ENCODE results near the gene FAM181B. TPM values are rescaled to one million over a fixed set of nuclear protein-coding genes. Genes with fewer than 3 reads are reported as not detected.

FAM181B gene
- total RNA-seq, 1 donor from 2014 or later, result not detected

DNA sequence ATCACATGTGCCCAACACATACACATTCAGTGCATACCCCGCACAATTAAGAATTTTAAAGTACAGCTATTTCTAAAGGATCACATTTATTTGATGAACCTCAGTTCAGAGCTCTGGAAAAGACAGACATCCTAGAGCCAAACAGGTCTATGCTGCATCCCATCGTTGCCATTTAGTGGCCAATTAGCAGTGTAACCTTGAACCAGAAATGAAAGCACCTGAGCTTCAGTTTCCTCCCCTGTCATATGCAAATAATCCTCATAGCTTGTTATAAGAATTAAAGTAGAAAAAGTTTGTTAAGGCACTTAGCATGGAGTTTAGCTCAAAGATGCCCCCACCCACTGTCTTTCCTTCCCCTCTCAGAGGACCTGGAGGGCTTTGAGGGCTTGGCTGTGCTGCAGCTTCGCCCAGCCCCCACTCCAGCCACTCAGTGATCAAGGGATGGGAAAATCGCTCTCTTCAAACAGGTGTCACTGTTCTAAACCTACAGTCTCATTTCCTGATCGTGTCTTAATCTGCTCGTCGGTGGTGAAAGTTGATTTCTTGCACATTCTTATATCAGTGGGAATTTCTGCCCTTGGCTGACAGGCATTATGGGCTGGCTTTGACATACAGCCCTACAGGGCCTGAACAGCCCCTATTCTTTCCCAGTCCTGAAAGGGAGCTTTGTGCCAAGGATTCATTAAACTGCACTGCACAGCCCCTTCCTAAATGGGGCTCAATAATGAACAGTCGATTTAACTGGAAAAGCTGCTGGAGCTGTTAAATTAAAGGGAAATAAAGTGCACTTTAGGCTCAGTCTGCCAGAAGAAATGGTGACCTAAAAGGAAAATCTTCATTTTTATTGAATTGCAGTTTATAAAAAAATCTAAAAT, 23.3 kb upstream of the FAM181B start:
- Histone ChIP-seq H3K9me3 (ENCODE audit: low read depth) (no peaks in the 10 kb centered on the region), H3F3A (ENCODE audit: low read depth) (no peaks in the 10 kb centered on the region), H3K9ac (no peak overlapping the region), H3K4me3 (no peak overlapping the region), H3K4me1 (peaks cover 4% of the 10 kb centered on the region), H3K27me3 (peaks cover 95% of the 10 kb centered on the region), H3K79me2 (ENCODE audit: low read depth) (no peaks in the 10 kb centered on the region), H3K4me2 (no peak overlapping the region), H3K27ac (no peak overlapping the region), H2AFZ (replicated peaks) (no peak overlapping the region), H4K20me1 (ENCODE audit: low read depth) (peaks cover 31% of the 10 kb centered on the region), H3K36me3 (no peaks in the 10 kb centered on the region)
- TF ChIP-seq EZH2 (IDR thresholded peaks at IDR 0.05) (no peak), EZH2phosphoT487 (IDR thresholded peaks at IDR 0.05) (no peak)
- TF ChIP-seq, protein P1, sequence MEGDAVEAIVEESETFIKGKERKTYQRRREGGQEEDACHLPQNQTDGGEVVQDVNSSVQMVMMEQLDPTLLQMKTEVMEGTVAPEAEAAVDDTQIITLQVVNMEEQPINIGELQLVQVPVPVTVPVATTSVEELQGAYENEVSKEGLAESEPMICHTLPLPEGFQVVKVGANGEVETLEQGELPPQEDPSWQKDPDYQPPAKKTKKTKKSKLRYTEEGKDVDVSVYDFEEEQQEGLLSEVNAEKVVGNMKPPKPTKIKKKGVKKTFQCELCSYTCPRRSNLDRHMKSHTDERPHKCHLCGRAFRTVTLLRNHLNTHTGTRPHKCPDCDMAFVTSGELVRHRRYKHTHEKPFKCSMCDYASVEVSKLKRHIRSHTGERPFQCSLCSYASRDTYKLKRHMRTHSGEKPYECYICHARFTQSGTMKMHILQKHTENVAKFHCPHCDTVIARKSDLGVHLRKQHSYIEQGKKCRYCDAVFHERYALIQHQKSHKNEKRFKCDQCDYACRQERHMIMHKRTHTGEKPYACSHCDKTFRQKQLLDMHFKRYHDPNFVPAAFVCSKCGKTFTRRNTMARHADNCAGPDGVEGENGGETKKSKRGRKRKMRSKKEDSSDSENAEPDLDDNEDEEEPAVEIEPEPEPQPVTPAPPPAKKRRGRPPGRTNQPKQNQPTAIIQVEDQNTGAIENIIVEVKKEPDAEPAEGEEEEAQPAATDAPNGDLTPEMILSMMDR (IDR thresholded peaks at IDR 0.05), result no peak
- peak overlapping the region; percentile 2 for H3K4me3 Mint-ChIP-seq
- peaks cover 37% of the 10 kb centered on the region for H3K4me1 Mint-ChIP-seq
- H3K27ac Mint-ChIP-seq, result no peak overlapping the region
- H3K9me3 Mint-ChIP-seq, result peaks cover 9% of the 10 kb centered on the region
- peaks cover 10% of the 10 kb centered on the region for H3K27me3 Mint-ChIP-seq (ENCODE audit: insufficient read depth, low read depth)
- DNase-seq (ENCODE audit: low spot score), result no peak
- H3K36me3 Mint-ChIP-seq, result no peaks in the 10 kb centered on the region

DNA sequence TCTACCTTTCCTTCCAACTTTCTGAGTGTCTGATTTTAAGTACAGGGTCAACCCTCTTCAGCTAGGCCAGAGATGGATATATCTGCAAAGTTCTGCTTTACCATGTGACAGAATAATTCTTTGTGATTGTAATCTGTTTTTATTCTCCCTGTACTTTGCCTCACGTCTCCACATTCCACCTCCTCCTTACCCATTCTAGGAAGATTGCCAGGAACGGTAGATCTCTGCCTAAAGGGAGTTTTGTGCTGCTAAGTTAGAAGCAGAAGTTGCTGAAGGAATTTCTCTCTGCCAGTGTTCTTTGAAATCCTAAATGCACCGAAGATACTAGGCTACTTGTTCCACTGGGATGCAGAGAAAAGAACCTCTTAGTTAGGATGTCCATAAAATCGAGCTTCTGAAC, 20.7 kb upstream of the FAM181B start:
- H3K4me3 ChIP-seq, result no peak overlapping the region
- H3K79me2 ChIP-seq (ENCODE audit: low read depth), result no peaks in the 10 kb centered on the region
- H3K36me3 ChIP-seq, result no peaks in the 10 kb centered on the region
- peaks cover 4% of the 10 kb centered on the region for H3F3A ChIP-seq (ENCODE audit: low read depth)
- H3K27ac ChIP-seq, result no peak overlapping the region
- Mint-ChIP-seq H3K4me3 (no peak overlapping the region), H3K4me1 (peaks cover 55% of the 10 kb centered on the region), H3K27ac (no peak overlapping the region), H3K36me3 (no peaks in the 10 kb centered on the region), H3K27me3 (ENCODE audit: insufficient read depth, low read depth) (peaks cover 10% of the 10 kb centered on the region), H3K9me3 (peaks cover 6% of the 10 kb centered on the region)
- H3K9me3 ChIP-seq (ENCODE audit: low read depth), result no peaks in the 10 kb centered on the region
- H3K9ac ChIP-seq, result no peak overlapping the region
- H4K20me1 ChIP-seq (ENCODE audit: low read depth), result peaks cover 50% of the 10 kb centered on the region
- TF ChIP-seq EZH2phosphoT487 (IDR thresholded peaks at IDR 0.05) (no peak), EZH2 (IDR thresholded peaks at IDR 0.05) (no peak)
- TF ChIP-seq, protein P1 (IDR thresholded peaks at IDR 0.05), result no peak
- H2AFZ ChIP-seq (replicated peaks), result no peak overlapping the region
- peaks cover 96% of the 10 kb centered on the region for H3K27me3 ChIP-seq
- no peak overlapping the region for H3K4me2 ChIP-seq
- H3K4me1 ChIP-seq, result peaks cover 18% of the 10 kb centered on the region
- no peak for DNase-seq (ENCODE audit: low spot score)

DNA sequence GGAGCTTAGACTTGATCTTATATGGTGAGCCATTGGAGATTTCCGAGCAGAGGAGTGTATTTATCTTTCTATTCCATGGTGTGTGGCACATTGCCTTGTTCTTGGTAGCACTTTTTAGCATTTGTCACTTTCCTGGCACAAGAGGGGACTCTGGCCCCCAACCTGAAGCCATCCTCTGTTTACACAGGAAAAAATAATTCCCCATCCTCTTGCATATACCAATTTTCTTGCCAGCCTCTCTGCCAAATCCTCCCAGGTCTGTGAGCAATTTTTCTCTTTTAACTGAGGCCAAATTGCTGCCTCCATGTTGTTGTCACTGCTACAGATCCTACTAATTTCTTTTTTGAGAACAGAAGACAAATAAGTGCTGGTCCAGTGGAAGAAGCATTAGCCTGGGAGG, 20.3 kb upstream of the FAM181B start:
- H3K4me3 ChIP-seq, result no peak overlapping the region
- no peak overlapping the region for H3K27ac ChIP-seq
- peaks cover 10% of the 10 kb centered on the region for H3K27me3 Mint-ChIP-seq (ENCODE audit: insufficient read depth, low read depth)
- no peak overlapping the region for H3K4me3 Mint-ChIP-seq
- H3K36me3 Mint-ChIP-seq, result no peaks in the 10 kb centered on the region
- peaks cover 6% of the 10 kb centered on the region for H3K9me3 Mint-ChIP-seq
- no peaks in the 10 kb centered on the region for H3K79me2 ChIP-seq (ENCODE audit: low read depth)
- DNase-seq (ENCODE audit: low spot score), result no peak
- H2AFZ ChIP-seq (replicated peaks), result no peak overlapping the region
- H3K4me1 Mint-ChIP-seq, result peaks cover 50% of the 10 kb centered on the region
- H3K9ac ChIP-seq, result no peak overlapping the region
- peaks cover 96% of the 10 kb centered on the region for H3K27me3 ChIP-seq
- H3K36me3 ChIP-seq, result no peaks in the 10 kb centered on the region
- peaks cover 4% of the 10 kb centered on the region for H3F3A ChIP-seq (ENCODE audit: low read depth)
- no peak overlapping the region for H3K27ac Mint-ChIP-seq
- TF ChIP-seq, protein P1 (IDR thresholded peaks at IDR 0.05), result no peak
- TF ChIP-seq EZH2 (IDR thresholded peaks at IDR 0.05), result no peak
- no peak for TF ChIP-seq EZH2phosphoT487 (IDR thresholded peaks at IDR 0.05)
- peaks cover 18% of the 10 kb centered on the region for H3K4me1 ChIP-seq
- no peaks in the 10 kb centered on the region for H3K9me3 ChIP-seq (ENCODE audit: low read depth)
- peaks cover 45% of the 10 kb centered on the region for H4K20me1 ChIP-seq (ENCODE audit: low read depth)
- no peak overlapping the region for H3K4me2 ChIP-seq

All from neural progenitor cell (in vitro differentiated cells).